Measurements from ENCODE around the gene TTC6.

TTC6 gene

DNA sequence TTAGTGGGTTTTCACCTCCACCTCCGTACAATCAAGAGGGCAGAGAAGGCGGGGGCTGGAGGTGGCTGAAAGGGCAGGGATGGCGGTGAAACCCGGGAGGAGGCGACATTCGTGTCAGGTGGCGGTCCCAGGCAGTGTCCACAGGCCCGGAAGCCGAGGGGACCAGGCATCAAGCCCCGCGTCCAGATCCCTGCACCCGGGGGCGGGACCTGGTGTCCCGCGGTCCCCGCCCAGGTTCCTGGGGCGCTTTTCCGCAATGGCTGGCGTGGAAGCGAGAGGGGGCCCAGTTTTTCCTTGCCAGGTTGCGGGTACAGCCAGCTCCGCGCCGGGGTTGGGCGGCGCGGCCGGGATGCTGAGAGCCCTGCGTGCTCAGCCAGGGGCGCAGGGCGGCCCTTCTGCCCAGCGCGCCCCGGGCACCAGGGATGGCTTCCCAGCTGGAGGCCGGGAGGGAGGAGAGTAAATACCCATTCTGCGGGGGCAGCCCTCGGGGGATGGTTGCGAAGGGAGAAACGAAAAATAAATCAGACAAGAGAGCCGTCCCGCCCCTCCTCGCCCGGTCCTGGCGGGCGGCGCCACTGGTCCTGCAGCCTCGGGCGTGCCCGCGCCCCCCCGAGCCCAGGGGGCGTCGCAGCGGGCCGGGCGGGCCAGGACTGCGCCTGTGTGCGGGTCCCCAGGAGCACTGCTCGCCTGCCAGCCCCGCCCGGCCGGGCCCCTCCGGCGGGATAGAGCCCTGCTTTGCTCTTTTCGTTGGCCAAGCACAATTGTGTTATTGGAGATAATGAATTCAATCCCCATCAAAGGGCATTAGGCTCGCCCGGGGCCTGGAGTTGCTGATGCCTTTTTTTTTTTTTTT lies 11.8 kb upstream of the TTC6 start:
- no peak overlapping the region for H3K4me3 ChIP-seq (ENCODE audit: low read length)
- no peak for DNase-seq (ENCODE audit: low read depth, low spot score)

DNA sequence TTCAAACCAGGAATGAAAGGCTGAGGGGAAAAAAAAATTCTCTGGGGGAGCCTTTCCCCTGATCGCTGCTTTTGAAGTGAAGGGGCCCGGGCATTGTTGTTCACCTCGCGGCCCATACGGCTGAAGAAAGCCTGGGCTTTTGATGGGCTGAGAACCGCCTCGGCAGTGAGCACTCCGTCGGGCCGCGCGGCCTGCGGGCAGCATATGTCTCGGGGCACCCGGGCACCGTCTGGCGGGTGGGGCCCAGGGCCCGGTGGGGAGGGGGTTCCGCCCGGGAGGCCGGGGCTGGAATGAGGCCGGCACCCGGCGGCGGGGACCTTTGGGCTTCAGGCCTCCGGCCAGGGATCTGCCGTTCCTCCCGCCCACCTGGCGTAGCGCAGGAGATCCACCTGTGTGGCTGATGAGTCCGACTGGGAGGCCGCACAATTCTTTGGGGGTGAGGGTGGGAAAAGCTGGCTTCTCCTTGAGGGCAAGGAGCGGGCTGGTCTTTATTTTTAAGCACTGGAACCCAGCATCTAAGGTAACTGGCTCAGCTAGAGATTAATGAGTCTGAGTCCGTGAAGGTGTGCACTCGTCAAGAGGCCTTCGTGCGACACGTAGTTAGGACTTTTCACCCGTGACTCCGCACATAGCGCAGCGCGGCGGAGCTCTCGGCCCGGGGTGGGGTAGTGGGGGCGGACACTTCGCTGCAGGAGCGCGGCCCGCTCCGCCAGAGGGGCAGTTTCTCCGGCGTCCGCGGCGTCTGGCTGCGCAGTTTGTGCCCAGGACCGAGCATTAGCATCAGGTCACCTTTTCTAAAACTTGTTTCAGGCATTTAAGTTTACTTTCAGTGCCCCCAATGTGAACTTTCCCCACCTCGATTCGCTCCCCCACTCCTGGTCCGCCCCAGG lies 11.0 kb upstream of the TTC6 start:
- no peak for DNase-seq (ENCODE audit: low read depth, low spot score)
- H3K4me3 ChIP-seq (ENCODE audit: low read length) = no peak overlapping the region

DNA sequence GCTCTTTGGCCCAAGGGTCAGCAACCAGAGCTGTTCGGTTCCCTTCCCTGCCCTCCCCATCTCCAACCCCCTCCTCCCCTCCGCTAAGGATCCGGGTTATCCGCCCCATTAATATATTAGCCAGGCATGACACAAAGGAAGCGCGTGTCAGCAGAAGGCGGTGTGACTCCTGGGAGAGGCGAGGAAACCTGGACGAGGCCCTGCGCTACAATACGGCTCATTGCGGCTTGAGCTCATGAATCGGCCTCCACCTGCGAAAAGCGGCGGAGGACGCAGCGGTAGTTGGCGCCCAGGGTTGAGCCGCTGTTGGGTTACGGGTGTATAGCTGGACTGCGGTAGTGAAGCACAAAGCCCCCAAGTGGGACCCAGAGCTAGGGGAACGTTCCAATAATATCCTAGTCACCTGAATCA lies 10.3 kb upstream of the TTC6 start:
- DNase-seq (ENCODE audit: low read depth, low spot score) = no peak
- H3K4me3 ChIP-seq (ENCODE audit: low read length) = no peak overlapping the region

DNA sequence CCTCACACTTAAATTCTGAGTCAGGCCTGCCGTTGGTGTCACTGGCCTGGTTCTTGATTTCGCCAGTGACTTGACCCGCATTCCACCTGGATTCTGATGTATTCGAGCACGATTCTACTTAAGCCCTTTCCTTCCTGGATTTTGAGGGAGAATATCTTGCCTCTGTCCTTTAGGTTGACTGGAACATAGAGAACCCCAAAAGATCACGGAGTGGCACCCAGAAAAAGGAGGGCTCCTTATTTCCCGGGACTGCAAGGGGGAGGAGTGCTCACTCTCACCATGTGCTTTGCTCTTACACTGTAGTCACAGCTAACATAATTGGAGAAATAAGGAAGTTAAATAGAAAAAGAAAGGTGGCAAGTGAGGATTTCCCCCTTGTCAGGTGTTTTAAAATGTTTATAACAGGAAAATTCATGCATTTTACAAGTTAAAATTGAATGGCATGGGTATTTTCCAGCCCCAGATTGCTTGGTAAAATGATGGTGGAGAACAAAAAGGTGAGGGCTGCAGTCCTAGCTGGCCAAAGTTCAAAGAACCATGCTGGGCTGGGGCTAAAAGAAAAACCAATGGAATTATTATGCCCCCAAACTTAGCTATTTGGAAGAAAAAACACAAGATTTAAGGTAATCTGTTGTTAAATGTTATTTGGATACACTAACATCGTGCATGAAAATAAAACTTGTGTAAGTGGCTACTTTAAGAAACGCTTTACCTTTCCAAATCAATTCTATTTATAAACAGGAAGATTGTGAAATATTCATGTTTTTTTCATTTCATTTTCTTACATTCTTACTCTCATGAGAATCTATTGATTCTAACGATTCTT lies 9.2 kb upstream of the TTC6 start:
- no peak for DNase-seq (ENCODE audit: low read depth, low spot score)
- no peak overlapping the region for H3K4me3 ChIP-seq (ENCODE audit: low read length)

DNA sequence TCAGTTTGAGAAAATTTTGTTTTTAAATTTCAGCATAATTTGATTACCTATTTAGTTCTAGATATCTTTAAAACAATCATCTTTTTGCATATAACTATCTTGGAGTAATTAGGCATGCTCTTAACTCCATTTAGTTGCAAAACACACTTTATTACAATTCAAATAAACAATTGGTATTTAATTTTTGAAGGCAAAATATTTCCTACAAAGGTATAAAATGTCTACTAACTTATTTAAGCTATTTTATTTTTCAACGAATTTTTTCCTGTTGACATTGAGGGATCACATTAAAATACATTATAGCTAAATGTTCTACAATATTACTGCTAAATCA lies 8.7 kb upstream of the TTC6 start:
- H3K4me3 ChIP-seq (ENCODE audit: low read length) = no peak overlapping the region
- no peak for DNase-seq (ENCODE audit: low read depth, low spot score)

DNA sequence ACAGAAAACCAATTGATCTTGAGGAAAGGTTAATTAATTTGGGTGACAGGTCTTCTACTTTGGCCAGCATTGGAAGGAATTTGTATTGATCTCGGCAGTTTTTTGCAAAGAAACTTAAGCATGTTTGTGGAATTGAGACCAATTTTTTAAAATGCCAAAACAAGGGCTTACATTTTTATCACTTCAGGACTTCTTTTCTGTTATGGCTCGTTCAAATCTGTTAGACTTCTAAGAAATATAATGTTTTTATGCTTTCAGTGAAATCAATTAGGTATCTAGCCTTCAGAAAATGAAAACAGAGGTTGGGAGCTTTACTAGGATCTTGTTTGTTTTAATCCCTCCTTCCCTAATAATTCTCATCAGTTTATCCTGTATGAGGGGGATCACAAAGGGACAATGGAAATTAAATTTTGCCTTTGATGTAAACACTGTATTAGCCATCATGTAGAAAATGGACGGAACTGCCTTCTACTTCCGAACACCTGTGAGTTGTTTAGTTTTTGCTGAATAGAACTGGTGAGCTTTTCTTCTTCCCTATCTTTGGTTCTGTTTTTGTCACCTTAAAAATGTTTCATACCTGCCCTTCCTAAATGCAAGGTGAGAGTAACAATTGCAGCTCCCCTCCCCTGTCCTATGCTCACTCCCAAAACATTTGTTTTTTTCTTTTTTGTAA lies 8.2 kb upstream of the TTC6 start:
- no peak for DNase-seq (ENCODE audit: low read depth, low spot score)
- H3K4me3 ChIP-seq (ENCODE audit: low read length) = no peak overlapping the region

DNA sequence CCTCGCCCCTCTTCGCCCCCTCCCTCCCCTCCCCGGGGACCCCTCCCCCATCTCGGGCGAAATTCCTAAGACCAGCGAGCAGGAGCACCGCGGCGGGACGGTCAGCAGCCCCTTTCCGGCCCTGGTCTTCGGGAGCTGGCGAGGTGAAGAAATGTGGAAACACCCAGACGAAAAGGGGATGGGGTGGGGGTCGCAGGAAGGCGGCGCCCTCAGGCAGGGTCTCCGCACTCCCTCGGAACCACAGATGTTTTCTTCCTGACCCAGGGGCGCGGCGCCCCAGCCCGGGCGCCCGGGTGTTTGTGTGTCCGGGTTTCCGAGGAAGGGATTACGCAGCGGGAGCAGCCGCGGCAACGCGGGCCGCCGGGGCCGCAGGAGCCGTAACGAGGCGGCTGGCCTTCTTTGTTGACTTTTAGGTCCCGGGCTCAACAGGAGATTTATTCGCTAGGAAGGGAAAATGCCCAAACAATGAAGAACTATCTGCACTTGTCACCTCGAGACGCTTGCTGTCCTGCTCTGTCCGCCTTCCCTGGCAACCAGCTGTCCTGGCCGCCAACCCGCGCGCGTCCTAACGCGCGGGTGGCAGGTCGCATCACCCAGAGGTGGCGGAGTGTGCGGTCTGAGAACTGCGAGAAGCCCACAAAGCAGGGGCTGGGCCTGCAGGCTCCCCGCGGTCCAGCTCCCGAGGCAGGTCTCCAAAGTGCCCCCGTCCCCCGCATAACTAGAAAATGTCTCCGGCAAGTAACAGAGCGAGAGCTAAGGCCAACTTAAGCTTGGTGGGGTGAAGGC lies 7.4 kb upstream of the TTC6 start:
- no peak overlapping the region for H3K4me3 ChIP-seq (ENCODE audit: low read length)
- no peak for DNase-seq (ENCODE audit: low read depth, low spot score)

DNA sequence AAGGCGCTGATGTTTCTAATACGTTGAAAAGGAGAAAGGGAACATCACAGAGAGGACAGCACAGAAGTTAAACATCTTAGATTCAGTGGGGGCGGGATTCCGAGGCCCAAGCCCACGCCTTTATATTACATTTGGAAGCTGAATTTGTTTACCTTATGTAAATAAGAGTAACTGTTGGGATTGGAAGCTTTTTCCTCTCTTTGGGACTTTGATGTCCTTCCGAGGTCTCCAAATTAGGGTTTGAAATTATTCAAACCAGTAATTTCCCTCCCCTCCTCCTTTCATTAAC lies 6.8 kb upstream of the TTC6 start:
- no peak for DNase-seq (ENCODE audit: low read depth, low spot score)
- no peak overlapping the region for H3K4me3 ChIP-seq (ENCODE audit: low read length)

DNA sequence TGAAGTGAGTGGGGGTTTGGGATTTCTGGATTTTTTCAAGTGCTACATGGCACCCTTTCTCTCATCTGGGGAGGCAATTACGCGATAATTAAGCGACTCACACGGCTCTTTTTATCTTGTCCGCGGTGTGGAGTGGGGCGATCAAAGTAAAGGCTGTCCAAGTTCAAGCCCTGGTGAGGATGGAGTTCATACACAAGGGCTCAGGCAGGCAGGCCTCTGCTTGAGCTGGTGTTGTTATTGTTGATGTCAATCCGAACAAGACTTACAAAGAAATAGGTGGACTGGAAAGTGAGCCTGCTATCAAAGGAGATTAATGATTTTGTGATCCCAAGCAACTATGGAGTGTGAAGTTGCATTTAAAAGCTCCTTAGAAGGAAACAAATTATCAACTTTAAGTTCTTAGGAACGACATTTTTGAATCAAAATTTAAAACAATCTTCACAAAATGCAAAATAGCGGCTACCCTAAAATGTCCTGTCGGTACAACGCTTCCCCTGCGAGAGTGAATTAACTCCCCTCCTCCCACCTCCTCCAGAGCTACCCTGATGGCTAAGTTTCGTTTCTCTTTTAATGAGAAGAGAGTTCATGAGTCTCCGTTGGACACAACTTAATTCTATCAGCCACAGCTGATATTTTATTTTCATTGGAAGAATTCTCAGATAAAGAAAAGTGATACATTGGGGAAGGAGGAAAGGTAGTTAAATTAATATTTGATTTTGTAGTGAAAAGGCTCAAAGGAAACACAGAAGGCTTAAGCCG lies 6.3 kb upstream of the TTC6 start:
- DNase-seq (ENCODE audit: low read depth, low spot score) = no peak
- no peak overlapping the region for H3K4me3 ChIP-seq (ENCODE audit: low read length)

DNA sequence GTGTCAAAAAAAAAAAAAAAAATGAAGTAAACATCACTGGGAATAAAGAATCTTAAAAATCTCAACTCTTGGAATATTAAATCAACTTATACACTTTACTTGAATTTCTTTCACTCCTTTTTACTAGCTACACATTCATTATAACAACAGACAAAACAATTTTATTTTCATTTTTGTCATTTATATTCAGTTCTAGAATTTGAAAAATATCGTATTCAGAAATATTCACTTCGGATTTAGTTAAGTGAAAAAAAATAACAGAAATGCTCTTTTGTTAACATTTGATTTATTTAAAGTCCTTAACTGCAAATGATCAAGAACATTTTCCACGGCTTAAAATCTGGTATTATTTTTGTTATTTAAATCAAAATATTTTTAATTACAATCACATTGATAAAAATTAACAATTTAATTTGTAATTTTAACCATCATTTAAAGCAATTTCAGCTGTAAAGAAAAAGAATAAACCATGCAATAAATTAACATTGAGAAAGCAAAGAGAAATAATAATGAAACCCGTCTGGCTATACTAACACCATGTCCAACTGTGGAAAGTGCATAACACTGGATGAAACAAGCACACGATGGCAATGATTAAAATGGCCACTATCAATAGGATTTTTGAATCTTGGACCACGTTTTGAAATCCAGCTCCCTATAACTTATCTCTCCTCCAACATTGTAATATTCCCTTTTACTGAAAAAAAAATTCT lies 5.6 kb upstream of the TTC6 start:
- DNase-seq (ENCODE audit: low read depth, low spot score) = no peak
- H3K4me3 ChIP-seq (ENCODE audit: low read length) = no peak overlapping the region

DNA sequence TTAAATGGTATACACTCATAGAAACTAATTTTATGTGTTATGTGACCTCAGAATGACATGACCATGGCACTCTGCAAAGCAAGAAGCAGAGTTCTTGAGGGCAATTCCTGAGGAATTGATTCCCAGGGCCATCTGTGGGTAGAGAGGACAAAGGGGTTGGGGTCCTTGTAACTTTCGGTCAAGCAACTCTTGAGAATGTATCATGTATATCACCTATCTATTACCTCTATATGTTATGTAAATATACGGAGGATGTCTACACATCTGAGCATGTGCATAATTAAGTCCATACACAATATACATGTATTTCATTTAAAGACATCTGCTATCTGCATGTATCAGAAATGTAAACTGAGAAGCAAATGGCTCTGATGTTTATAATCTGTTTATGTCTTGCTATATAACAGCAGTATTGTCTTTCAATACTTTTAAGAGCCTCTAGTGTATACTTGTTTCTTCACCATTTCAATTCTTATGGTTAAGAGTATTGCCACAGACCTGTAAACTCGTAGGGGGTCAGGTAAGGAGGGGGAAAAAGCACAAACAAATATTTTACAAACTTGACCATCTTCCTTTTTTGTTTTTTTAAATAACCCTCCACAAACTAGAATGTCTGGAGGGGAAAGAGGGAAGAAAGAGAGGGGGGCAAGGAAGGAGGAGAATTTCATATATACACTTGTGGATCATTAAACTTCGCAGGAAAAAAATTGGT lies 4.8 kb upstream of the TTC6 start:
- H3K4me3 ChIP-seq (ENCODE audit: low read length) = no peak overlapping the region
- no peak for DNase-seq (ENCODE audit: low read depth, low spot score)

DNA sequence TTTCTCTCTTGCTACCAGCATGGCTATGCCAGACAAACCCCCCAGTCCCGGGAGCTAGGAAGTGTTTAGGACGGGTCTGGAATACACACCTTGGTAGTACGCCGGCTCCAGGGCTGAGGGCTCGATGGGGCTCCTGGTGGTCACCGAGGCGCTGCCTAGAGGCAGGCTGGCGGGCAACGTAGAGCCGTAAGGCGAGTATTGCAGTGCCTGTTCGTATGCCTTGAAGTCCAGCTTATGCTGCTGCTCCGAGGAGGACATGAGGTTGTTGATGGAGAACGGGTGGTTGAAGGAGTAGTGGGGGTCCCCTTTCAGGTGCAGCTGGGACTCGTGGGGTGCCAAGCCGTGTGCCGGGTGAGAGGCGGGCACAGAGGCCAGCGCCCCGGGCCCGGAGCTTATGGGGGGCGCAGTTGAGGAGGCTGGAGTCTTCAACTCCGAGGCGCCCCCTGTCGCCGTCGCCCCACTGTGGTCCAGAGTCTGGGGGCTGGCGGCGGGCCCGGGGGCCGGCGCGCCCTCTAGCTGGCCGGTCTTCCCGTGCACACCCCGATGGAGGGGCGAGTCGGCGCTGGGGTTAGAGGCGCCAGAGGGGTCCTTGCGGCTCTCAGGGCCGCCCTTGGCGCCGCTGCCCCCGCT lies 4.0 kb upstream of the TTC6 start:
- no peak overlapping the region for H3K4me3 ChIP-seq (ENCODE audit: low read length)
- no peak for DNase-seq (ENCODE audit: low read depth, low spot score)

DNA sequence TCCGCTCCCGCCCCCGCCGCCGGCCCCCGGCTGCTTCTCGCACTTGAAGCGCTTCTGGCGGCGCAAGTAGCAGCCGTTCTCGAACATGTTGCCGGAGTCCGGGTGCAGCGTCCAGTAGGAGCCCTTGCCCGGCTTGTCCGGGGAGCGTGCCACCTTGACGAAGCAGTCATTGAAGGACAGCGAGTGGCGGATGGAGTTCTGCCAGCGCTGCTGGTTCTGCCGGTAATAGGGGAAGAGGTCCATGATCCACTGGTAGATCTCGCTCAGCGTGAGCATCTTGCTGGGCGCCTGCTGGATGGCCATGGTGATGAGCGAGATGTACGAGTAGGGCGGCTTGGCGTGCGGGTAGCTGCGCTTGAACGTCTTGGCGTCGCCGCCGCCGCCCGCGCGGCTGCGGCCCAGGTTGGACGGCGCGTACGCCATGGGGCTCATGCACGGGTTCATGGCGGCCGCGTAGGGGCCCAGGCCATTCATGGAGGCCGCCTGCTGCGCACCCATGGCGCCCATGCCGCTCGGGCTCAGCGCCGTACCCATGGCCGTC lies 3.4 kb upstream of the TTC6 start:
- no peak overlapping the region for H3K4me3 ChIP-seq (ENCODE audit: low read length)
- DNase-seq (ENCODE audit: low read depth, low spot score) = no peak

DNA sequence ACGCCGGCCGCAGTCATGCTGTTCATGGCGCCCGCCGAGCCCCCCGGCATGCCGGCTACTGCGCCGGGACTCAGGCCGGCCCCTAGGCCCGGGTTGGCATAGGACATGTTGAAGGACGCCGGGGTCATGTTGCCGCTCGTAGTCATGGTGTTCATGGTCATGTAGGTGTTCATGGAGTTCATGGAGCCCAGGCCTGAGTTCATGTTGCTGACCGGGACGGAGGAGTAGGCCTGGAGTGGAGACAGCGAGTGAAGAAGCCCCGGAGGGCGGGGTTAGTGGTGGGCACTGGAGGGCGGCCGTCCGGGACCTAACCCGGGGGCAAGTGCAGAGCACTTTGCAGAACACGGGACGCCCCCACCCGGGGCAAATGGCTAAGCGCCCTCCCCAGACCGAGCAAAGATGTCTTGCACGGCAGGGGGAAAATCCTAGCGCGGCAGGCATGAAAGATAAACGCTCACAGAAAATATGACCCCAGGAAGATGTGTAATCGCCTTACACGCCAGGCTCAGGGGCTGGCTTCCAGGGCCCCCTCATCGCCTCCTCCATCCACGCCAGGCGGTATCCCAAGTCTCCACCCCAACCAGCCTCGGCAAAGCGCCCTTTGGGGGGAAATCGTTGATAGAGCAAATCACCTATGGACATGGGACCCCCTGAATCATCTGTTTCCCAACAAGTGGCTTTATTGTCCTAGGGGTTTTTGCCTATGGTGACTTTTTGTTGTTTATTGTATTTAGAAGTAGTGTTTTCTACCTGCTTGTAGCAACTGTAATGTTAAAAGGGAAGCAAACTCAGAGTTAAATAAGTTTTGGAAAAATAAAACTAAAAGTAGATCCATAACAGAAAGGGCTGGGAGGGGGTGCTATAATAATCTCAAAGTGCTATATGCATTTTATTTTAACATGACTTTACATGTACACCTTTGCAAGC lies 2.7 kb upstream of the TTC6 start:
- no peak overlapping the region for H3K4me3 ChIP-seq (ENCODE audit: low read length)
- no peak for DNase-seq (ENCODE audit: low read depth, low spot score)
